ENCODE measurements around the gene KMT2E. TPM values are rescaled to one million over a fixed set of nuclear protein-coding genes. Genes with fewer than 3 reads are reported as not detected.

KMT2E gene
- total RNA-seq, 1 experiment from 2014 or later, result 38.2 TPM

DNA sequence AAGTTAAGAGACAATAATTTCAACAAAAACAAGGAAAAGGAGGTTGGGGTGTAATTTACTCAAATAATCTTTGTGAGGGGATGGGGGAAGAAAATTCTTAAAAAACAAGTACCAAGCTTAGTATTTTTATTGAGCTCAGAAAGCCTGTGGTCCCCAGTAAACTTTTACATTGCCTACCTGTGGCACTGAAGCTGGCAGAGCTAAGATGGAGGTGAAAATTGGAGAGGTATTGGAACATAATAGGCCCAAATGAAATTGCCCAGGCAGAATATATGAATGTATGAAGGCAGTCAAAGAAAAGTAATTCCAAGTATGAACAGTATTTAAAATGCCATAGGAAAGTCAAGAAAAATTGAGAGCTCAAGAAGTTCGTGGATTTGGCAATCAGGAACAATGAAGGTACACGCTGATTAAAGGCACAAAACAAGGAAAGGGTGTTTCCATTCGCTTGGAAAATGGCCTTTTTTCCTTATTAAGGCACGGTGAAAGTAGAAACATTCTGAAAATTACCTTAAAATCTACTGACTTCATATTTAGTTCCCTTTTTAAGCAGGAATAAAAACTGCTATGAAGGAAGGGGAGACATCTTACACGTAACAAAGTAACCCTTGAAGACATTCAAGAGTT lies 3.4 kb upstream of the KMT2E start:
- Mint-ChIP-seq H3K4me1 (peaks cover 25 to 36% of the 10 kb centered on the region in 2 experiments), H3K27ac (peak overlapping the region; percentile 23 to 82 (median 66); a peak in 6 of 7 replicates), H3K27me3 (ENCODE audit: low read depth) (no peaks in the 10 kb centered on the region; the same call in 1 of the 2 replicates), H3K9me3 (peaks cover 2 to 6% of the 10 kb centered on the region in 2 experiments; a peak in 4 of 5 replicates), H3K36me3 (ENCODE audit: insufficient read depth in 1 of 3, low read depth in 3 of 3) (peaks cover 18 to 35% (median 29%) of the 10 kb centered on the region in 3 experiments), H3K4me3 (peak overlapping the region; percentile 99 to 100)
- Histone ChIP-seq H2BK20ac (ENCODE audit: low read depth, low read length, poor library complexity, severe bottlenecking) (no peak overlapping the region), H2AFZ (ENCODE audit: low read length) (no peak overlapping the region), H2BK120ac (ENCODE audit: low read depth, low read length, poor library complexity, severe bottlenecking) (no peak overlapping the region), H3K23me2 (ENCODE audit: insufficient read length, low read depth, low read length, poor library complexity, severe bottlenecking) (peaks cover 7% of the 10 kb centered on the region), H3K79me1 (ENCODE audit: insufficient read depth, low read depth, low read length, poor library complexity, severe bottlenecking) (no peaks in the 10 kb centered on the region), H3K4ac (ENCODE audit: low read depth, low read length) (no peak overlapping the region), H3K23ac (ENCODE audit: insufficient read length, low read depth, low read length) (no peak overlapping the region), H3K79me2 (ENCODE audit: insufficient read depth, low read length) (peaks cover 65% of the 10 kb centered on the region), H3K4me2 (ENCODE audit: insufficient read depth, insufficient read length, low read length) (peak overlapping the region; percentile 74), H3T11ph (ENCODE audit: low read length) (no peak overlapping the region), H3K18ac (ENCODE audit: insufficient read length, low read depth, low read length) (no peak overlapping the region), H3K9ac (ENCODE audit: extremely low read depth, insufficient read length, low read length) (peak overlapping the region; percentile 20), H4K20me1 (ENCODE audit: control insufficient read depth, insufficient read depth, insufficient read length) (no peaks in the 10 kb centered on the region), H3K14ac (ENCODE audit: insufficient read depth, low read length) (no peak overlapping the region), H3K27me3 (ENCODE audit: insufficient read depth, low read length) (no peaks in the 10 kb centered on the region), H4K8ac (replicated peaks; ENCODE audit: insufficient read length, low read depth, low read length) (no peak overlapping the region), H2AK5ac (ENCODE audit: insufficient read length, low read length) (no peak overlapping the region), H3K27ac (ENCODE audit: insufficient read length, low read depth, low read length) (no peak overlapping the region), H2BK15ac (ENCODE audit: low read depth, low read length) (no peak overlapping the region), H4K91ac (ENCODE audit: insufficient read length, low read depth, low read length) (no peak overlapping the region), H3K56ac (ENCODE audit: insufficient read length, low read depth, low read length) (no peak overlapping the region), H3K9me3 (ENCODE audit: control insufficient read depth, low read depth, low read length) (no peaks in the 10 kb centered on the region), H2BK5ac (ENCODE audit: insufficient read length, low read length) (no peak overlapping the region), H4K5ac (ENCODE audit: insufficient read length, low read depth, low read length) (no peak overlapping the region), H2BK12ac (ENCODE audit: insufficient read length, low read depth, low read length) (no peak overlapping the region), H3K4me1 (ENCODE audit: insufficient read depth, low read length) (no peaks in the 10 kb centered on the region; the same call in 1 of the 2 replicates)
- DNase-seq, result no peak
- no CpG with 5 or more reads among the region's 5 CpGs for WGBS (ENCODE audit: extremely low coverage, insufficient read length, low lambda C conversion rate)
- TF ChIP-seq, protein P1, sequence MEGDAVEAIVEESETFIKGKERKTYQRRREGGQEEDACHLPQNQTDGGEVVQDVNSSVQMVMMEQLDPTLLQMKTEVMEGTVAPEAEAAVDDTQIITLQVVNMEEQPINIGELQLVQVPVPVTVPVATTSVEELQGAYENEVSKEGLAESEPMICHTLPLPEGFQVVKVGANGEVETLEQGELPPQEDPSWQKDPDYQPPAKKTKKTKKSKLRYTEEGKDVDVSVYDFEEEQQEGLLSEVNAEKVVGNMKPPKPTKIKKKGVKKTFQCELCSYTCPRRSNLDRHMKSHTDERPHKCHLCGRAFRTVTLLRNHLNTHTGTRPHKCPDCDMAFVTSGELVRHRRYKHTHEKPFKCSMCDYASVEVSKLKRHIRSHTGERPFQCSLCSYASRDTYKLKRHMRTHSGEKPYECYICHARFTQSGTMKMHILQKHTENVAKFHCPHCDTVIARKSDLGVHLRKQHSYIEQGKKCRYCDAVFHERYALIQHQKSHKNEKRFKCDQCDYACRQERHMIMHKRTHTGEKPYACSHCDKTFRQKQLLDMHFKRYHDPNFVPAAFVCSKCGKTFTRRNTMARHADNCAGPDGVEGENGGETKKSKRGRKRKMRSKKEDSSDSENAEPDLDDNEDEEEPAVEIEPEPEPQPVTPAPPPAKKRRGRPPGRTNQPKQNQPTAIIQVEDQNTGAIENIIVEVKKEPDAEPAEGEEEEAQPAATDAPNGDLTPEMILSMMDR (conservative IDR thresholded peaks at IDR 0.05), result no peak
